Colonic mucosa (tissue), 4 donors: ENCODE measurements around the gene PPP2R5E. TPM values are rescaled to one million over a fixed set of nuclear protein-coding genes. Genes with fewer than 3 reads are reported as not detected.

Experiments
- DNase-seq: peaks from one replicate; pipeline ENCODE4 v3.0.0-alpha.2; 2020
- H3K27ac ChIP-seq: fragments of 200-600 bp; one replicate; pipeline ENCODE4 v1.8.0; 2021
- H3K27me3 ChIP-seq: fragments of 200-600 bp; one replicate; pipeline ENCODE4 v1.8.0; 2021
- H3K36me3 ChIP-seq: fragments of 200-600 bp; one replicate; pipeline ENCODE4 v1.8.0; 2021
- H3K4me1 ChIP-seq: fragments of 200-600 bp; one replicate; pipeline ENCODE4 v1.8.0; 2021; ENCODE audit warnings: mild to moderate bottlenecking
- H3K4me3 ChIP-seq: fragments of 200-600 bp; one replicate; pipeline ENCODE4 v1.8.0; 2021
- H3K9ac ChIP-seq, 2 donors: one replicate each; pipeline ENCODE4 v1.7.0; 2013; ENCODE audit warnings: control low read depth in 2 of 2, low read depth in 2 of 2, low read length in 2 of 2
- H3K9me3 ChIP-seq: fragments of 200-600 bp; one replicate; pipeline ENCODE4 v1.8.0; 2021
- CTCF ChIP-seq: fragments of 200-600 bp; IDR thresholded peaks from one replicate; pipeline ENCODE4 v1.8.0; 2022; ENCODE audit warnings: antibody characterized with exemption, mild to moderate bottlenecking
- intact Hi-C: fragments of 100-400 bp; cut with DNase I; formaldehyde crosslinking; loops from one replicate; pipeline ENCODE4 v1.14.1; 2022
- total RNA-seq, 2 donors: library from RNA; stranded (reverse); fragmentation: NEBNext Ultra II Directional in 1 of 2; extraction: Animal tissue kit (Norgen Biotek cat#: 25700) in 1 of 2; gene quantifications; one replicate each; pipeline ENCODE4 v1.2.1, GENCODE V29; 2021
- donor health status: healthy.
- donor health status: DM: no; HTN: no; CAD: no.
- donor health status: DM: no; HTN: no; CAD: no.

The PPP2R5E gene
- total RNA-seq, 2 donors from 2014 or later: 58.0 to 62.7 TPM

GRCh38 chr14:63393012-63393411, 150.2 kb downstream of the PPP2R5E start:
- Histone ChIP-seq H3K4me3 (no peak overlapping the region), H3K27ac (no peak overlapping the region), H3K27me3 (no peaks in the 10 kb centered on the region), H3K4me1 (no peaks in the 10 kb centered on the region), H3K9ac (no peak overlapping the region), H3K9me3 (no peaks in the 10 kb centered on the region), H3K36me3 (peaks cover 4% of the 10 kb centered on the region)
- no peak for TF ChIP-seq CTCF
- DNase-seq: no peak
- intact Hi-C loops: no loop called here

- intact Hi-C loops: no loop called here
- TF ChIP-seq CTCF: no peak
- H3K4me1 ChIP-seq: no peaks in the 10 kb centered on the region
- H3K9me3 ChIP-seq: no peaks in the 10 kb centered on the region
- H3K27me3 ChIP-seq: no peaks in the 10 kb centered on the region
- peaks cover 4% of the 10 kb centered on the region for H3K36me3 ChIP-seq
- no peak overlapping the region for H3K9ac ChIP-seq
- no peak overlapping the region for H3K4me3 ChIP-seq
- DNase-seq: no peak
- no peak overlapping the region for H3K27ac ChIP-seq
Measured at GRCh38 chr14:63392236-63392635, 150.9 kb downstream of the PPP2R5E start.

GRCh38 chr14:63388766-63389431, 154.3 kb downstream of the PPP2R5E start:
- DNase-seq: peak; percentile 68
- H3K9me3 ChIP-seq: no peaks in the 10 kb centered on the region
- H3K36me3 ChIP-seq: peaks cover 4% of the 10 kb centered on the region
- H3K27ac ChIP-seq: no peak overlapping the region
- H3K27me3 ChIP-seq: no peaks in the 10 kb centered on the region
- H3K9ac ChIP-seq: no peak overlapping the region
- peak; percentile 78 for TF ChIP-seq CTCF
- no peaks in the 10 kb centered on the region for H3K4me1 ChIP-seq
- intact Hi-C loops: loop anchor here (5.0 to 10.0 kb wide), 3 partner anchors 153 to 386 kb away; partner anchors contain the start of gene PPP2R5E
- H3K4me3 ChIP-seq: no peak overlapping the region

GRCh38 chr14:63387711-63388110, 155.5 kb downstream of the PPP2R5E start:
- no peaks in the 10 kb centered on the region for H3K4me1 ChIP-seq
- intact Hi-C loops: loop anchor here (5.0 to 10.0 kb wide), 3 partner anchors 155 to 387 kb away; partner anchors contain the start of gene PPP2R5E
- H3K4me3 ChIP-seq: no peak overlapping the region
- no peak overlapping the region for H3K9ac ChIP-seq
- H3K36me3 ChIP-seq: peaks cover 4% of the 10 kb centered on the region
- TF ChIP-seq CTCF: no peak
- H3K27ac ChIP-seq: no peak overlapping the region
- no peaks in the 10 kb centered on the region for H3K9me3 ChIP-seq
- DNase-seq: no peak
- H3K27me3 ChIP-seq: no peaks in the 10 kb centered on the region

- no peaks in the 10 kb centered on the region for H3K9me3 ChIP-seq
- no peaks in the 10 kb centered on the region for H3K4me1 ChIP-seq
- H3K27ac ChIP-seq: no peak overlapping the region
- no peak overlapping the region for H3K9ac ChIP-seq
- no peak for TF ChIP-seq CTCF
- intact Hi-C loops: loop anchor here (10.0 kb wide), 2 partner anchors 251 to 391 kb away; no protein-coding TSS in a partner anchor
- no peaks in the 10 kb centered on the region for H3K36me3 ChIP-seq
- no peak overlapping the region for H3K4me3 ChIP-seq
- no peaks in the 10 kb centered on the region for H3K27me3 ChIP-seq
- no peak for DNase-seq
Measured at GRCh38 chr14:63383776-63384367, 159.3 kb downstream of the PPP2R5E start.
